ENCODE results near the gene SEMA4D.

DNA sequence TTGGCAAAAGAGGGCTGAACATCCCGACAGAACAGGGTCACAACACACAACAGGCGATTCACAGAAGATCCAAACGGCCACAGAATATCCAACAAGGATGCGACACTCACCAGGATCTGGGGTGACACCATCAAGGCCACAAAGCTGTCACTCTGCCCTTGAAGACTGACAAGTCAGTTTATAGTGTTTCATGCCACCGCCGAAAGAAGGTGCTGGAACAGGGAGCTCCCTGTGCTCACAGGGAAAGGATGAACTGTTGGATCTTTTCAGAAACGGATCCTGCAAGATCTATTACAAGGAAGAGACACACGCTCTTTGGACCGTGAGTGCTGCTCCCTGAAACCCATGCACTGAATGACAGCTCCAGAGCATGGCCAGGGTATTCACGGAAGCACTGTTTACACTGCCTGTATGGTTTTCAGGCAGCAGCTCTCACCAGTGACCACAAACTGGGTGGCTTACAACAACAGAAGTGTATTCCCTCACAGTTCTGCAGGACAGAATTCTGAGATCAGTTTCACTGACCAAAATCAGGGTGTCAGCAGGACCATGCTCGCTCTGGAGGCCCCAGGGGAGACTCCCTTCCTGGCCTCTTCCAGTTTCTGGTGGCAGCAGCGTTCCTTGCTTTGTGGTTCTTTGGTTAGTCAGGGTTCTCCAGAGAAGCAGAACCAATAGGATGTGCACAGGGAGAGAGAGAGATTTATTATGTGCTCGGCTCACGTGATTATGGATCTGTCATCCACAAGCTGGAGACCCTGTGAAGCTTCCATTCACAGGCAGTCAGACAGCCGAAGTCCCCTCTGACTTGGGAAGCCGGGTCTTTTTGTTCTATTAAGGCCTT, 52.8 kb downstream of the SEMA4D start:
- TF ChIP-seq, protein P1, sequence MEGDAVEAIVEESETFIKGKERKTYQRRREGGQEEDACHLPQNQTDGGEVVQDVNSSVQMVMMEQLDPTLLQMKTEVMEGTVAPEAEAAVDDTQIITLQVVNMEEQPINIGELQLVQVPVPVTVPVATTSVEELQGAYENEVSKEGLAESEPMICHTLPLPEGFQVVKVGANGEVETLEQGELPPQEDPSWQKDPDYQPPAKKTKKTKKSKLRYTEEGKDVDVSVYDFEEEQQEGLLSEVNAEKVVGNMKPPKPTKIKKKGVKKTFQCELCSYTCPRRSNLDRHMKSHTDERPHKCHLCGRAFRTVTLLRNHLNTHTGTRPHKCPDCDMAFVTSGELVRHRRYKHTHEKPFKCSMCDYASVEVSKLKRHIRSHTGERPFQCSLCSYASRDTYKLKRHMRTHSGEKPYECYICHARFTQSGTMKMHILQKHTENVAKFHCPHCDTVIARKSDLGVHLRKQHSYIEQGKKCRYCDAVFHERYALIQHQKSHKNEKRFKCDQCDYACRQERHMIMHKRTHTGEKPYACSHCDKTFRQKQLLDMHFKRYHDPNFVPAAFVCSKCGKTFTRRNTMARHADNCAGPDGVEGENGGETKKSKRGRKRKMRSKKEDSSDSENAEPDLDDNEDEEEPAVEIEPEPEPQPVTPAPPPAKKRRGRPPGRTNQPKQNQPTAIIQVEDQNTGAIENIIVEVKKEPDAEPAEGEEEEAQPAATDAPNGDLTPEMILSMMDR (IDR thresholded peaks at IDR 0.05): no peak
- TF ChIP-seq POLR2A (IDR thresholded peaks at IDR 0.05): no peak
